HUES6 (cell line): Measurements from ENCODE around the gene ZGPAT.

Source experiments
- H3K27ac ChIP-seq: 2 replicates; pipeline ENCODE4 v1.7.0; 2013; ENCODE audit warnings: low read depth, mild to moderate bottlenecking, low read length, inconsistent platforms
- H3K27me3 ChIP-seq: 2 replicates; pipeline ENCODE4 v1.6.1; 2013; ENCODE audit warnings: low read length; ENCODE audit not compliant: control insufficient read depth, insufficient read depth
- H3K36me3 ChIP-seq: 2 replicates; pipeline ENCODE4 v1.6.1; 2013; ENCODE audit warnings: low read length; ENCODE audit not compliant: control insufficient read depth, insufficient read depth
- H3K4me1 ChIP-seq: 2 replicates; pipeline ENCODE4 v1.6.1; 2013; ENCODE audit warnings: low read length; ENCODE audit not compliant: control insufficient read depth, insufficient read depth
- H3K4me3 ChIP-seq: 2 replicates; pipeline ENCODE4 v1.5.1; 2013; ENCODE audit warnings: low read depth, low read length
- H3K9ac ChIP-seq: one replicate; pipeline ENCODE4 v1.6.1; 2013; ENCODE audit warnings: mild to moderate bottlenecking, low read length
- H3K9me3 ChIP-seq: 2 replicates; pipeline ENCODE4 v1.6.1; 2013; ENCODE audit warnings: low read depth, low read length; ENCODE audit not compliant: control insufficient read depth, insufficient read depth

The ZGPAT gene

GRCh38 chr20:63694584-63695423, 13.0 kb upstream of the ZGPAT start:
- H3K27ac ChIP-seq: no peak overlapping the region
- H3K9me3 ChIP-seq: no peaks in the 10 kb centered on the region
- peaks cover 29% of the 10 kb centered on the region for H3K4me1 ChIP-seq
- no peaks in the 10 kb centered on the region for H3K27me3 ChIP-seq
- H3K36me3 ChIP-seq: peaks cover 10% of the 10 kb centered on the region
- H3K4me3 ChIP-seq: no peak overlapping the region
- no peak overlapping the region for H3K9ac ChIP-seq

GRCh38 chr20:63695424-63696305, 12.2 kb upstream of the ZGPAT start:
- H3K27ac ChIP-seq: no peak overlapping the region
- no peaks in the 10 kb centered on the region for H3K9me3 ChIP-seq
- peaks cover 7% of the 10 kb centered on the region for H3K36me3 ChIP-seq
- H3K4me1 ChIP-seq: peaks cover 32% of the 10 kb centered on the region
- no peak overlapping the region for H3K9ac ChIP-seq
- no peaks in the 10 kb centered on the region for H3K27me3 ChIP-seq
- H3K4me3 ChIP-seq: peak overlapping the region; percentile 66; the same call in 1 of the 2 replicates

- Histone ChIP-seq H3K4me1 (peaks cover 32% of the 10 kb centered on the region), H3K36me3 (peaks cover 7% of the 10 kb centered on the region), H3K4me3 (peak overlapping the region; percentile 66), H3K27me3 (no peaks in the 10 kb centered on the region), H3K9ac (peak overlapping the region; percentile 56), H3K9me3 (no peaks in the 10 kb centered on the region), H3K27ac (no peak overlapping the region)
Measured at GRCh38 chr20:63696306-63696627, 11.6 kb upstream of the ZGPAT start.

GRCh38 chr20:63696628-63697356, 11.0 kb upstream of the ZGPAT start, which contains the start of gene TNFRSF6B:
Gene TNFRSF6B (plus strand): TSS chr20:63696652. CDS start chr20:63696768, 116 bp downstream.
- peak within 1 kb of the TSS; percentile 66 for H3K4me3 ChIP-seq
- no peaks in the 10 kb centered on the region for H3K27me3 ChIP-seq
- peaks cover 32% of the 10 kb centered on the region for H3K4me1 ChIP-seq
- H3K36me3 ChIP-seq: peaks cover 4% of the 10 kb centered on the region
- no peak within 1 kb of the TSS for H3K27ac ChIP-seq
- no peaks in the 10 kb centered on the region for H3K9me3 ChIP-seq
- peak within 1 kb of the TSS; percentile 56 for H3K9ac ChIP-seq

DNA sequence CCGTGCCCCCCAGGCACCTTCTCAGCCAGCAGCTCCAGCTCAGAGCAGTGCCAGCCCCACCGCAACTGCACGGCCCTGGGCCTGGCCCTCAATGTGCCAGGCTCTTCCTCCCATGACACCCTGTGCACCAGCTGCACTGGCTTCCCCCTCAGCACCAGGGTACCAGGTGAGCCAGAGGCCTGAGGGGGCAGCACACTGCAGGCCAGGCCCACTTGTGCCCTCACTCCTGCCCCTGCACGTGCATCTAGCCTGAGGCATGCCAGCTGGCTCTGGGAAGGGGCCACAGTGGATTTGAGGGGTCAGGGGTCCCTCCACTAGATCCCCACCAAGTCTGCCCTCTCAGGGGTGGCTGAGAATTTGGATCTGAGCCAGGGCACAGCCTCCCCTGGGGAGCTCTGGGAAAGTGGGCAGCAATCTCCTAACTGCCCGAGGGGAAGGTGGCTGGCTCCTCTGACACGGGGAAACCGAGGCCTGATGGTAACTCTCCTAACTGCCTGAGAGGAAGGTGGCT, 10.4 kb upstream of the ZGPAT start:
- Histone ChIP-seq H3K9ac (peak overlapping the region; percentile 56), H3K9me3 (no peaks in the 10 kb centered on the region), H3K4me1 (peaks cover 32% of the 10 kb centered on the region), H3K27ac (no peak overlapping the region), H3K36me3 (peaks cover 4% of the 10 kb centered on the region), H3K4me3 (peak overlapping the region; percentile 66), H3K27me3 (no peaks in the 10 kb centered on the region)

DNA sequence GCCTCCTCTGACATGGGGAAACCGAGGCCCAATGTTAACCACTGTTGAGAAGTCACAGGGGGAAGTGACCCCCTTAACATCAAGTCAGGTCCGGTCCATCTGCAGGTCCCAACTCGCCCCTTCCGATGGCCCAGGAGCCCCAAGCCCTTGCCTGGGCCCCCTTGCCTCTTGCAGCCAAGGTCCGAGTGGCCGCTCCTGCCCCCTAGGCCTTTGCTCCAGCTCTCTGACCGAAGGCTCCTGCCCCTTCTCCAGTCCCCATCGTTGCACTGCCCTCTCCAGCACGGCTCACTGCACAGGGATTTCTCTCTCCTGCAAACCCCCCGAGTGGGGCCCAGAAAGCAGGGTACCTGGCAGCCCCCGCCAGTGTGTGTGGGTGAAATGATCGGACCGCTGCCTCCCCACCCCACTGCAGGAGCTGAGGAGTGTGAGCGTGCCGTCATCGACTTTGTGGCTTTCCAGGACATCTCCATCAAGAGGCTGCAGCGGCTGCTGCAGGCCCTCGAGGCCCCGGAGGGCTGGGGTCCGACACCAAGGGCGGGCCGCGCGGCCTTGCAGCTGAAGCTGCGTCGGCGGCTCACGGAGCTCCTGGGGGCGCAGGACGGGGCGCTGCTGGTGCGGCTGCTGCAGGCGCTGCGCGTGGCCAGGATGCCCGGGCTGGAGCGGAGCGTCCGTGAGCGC, 9.8 kb upstream of the ZGPAT start:
- H3K36me3 ChIP-seq: peaks cover 4% of the 10 kb centered on the region
- H3K4me1 ChIP-seq: peaks cover 32% of the 10 kb centered on the region
- no peaks in the 10 kb centered on the region for H3K27me3 ChIP-seq
- no peaks in the 10 kb centered on the region for H3K9me3 ChIP-seq
- no peak overlapping the region for H3K4me3 ChIP-seq
- no peak overlapping the region for H3K27ac ChIP-seq
- H3K9ac ChIP-seq: no peak overlapping the region

DNA sequence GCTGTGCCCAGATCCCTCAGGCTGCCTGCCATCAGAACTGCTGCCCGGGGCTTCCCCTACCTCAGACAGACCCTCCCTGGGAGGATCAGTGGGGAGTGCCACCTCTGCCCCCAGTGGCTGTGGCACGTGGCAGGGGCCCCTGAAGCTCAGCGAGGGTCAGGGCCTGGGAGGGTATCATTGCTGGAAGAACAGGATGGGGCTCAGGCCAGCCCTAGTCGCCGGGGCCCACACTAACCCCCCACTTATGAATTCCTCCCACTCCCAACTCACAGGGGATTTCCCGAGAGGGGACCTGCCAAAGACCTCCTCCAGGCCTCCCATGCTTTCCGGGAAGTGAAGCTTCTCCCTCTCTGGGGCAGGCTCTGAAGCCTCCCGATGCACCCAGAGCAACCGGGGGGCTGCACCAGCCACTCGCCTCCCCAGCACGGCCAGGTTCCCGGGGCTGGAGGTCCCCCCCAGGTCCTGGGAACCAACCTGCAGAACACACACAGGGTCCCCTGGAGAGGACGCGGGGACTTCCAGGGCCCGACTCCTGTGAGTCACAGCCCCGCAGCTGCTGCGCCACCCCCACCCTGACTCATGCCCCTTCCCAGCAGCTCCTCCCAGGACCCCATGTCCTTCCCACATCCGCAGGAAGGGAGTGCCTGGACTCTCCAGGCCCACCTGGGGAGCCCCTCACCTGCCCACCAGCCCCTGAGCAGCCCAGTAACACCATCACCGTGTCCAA, 8.9 kb upstream of the ZGPAT start:
- Histone ChIP-seq H3K4me3 (no peak overlapping the region), H3K9me3 (no peaks in the 10 kb centered on the region), H3K4me1 (peaks cover 32% of the 10 kb centered on the region), H3K27me3 (no peaks in the 10 kb centered on the region), H3K36me3 (peaks cover 7% of the 10 kb centered on the region; the same call in 1 of the 2 replicates), H3K27ac (peak overlapping the region; percentile 68; the same call in 1 of the 2 replicates), H3K9ac (peak overlapping the region; percentile 25)

DNA sequence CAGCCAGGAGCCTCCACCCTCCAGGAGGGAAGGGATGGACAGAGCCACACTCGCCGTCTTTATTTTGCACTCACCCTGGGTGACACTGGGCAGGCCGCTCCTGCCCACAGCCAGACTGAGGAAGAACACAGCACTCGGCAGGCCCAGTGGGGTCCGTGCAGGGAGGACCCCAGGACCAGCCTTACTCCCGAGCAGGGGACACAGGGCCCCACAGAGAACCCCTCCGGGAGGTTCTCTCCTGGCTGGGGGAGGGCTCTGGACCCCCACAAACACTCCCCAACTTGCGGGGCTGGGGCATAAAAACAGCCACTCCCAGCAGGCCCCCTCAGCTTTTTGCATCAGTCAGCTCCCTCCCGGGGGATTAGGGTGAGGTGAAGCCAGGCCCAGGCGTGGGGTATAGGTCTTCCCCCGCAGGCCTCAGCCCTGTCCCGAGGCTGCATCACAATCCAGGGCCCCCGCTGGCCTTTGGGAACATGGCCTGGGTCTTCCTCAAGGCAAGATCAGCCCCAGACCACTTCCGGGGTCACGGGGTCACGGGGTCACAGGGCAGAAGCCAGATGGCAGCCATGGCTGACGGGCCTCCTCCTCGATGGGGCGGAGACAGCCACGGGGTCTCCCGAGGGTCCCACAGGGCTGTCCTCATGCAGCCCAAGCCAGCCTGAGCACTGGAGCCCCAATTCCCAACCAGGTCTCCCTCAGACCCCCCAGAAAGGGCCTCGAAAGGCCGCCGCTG, 8.2 kb upstream of the ZGPAT start:
- Histone ChIP-seq H3K9me3 (no peaks in the 10 kb centered on the region), H3K36me3 (peaks cover 10% of the 10 kb centered on the region), H3K4me3 (no peak overlapping the region), H3K27me3 (no peaks in the 10 kb centered on the region), H3K4me1 (peaks cover 32% of the 10 kb centered on the region), H3K27ac (0 out of 2 replicates have a peak overlapping the region, but pooled peaks have one; percentile 57), H3K9ac (peak overlapping the region; percentile 25)

DNA sequence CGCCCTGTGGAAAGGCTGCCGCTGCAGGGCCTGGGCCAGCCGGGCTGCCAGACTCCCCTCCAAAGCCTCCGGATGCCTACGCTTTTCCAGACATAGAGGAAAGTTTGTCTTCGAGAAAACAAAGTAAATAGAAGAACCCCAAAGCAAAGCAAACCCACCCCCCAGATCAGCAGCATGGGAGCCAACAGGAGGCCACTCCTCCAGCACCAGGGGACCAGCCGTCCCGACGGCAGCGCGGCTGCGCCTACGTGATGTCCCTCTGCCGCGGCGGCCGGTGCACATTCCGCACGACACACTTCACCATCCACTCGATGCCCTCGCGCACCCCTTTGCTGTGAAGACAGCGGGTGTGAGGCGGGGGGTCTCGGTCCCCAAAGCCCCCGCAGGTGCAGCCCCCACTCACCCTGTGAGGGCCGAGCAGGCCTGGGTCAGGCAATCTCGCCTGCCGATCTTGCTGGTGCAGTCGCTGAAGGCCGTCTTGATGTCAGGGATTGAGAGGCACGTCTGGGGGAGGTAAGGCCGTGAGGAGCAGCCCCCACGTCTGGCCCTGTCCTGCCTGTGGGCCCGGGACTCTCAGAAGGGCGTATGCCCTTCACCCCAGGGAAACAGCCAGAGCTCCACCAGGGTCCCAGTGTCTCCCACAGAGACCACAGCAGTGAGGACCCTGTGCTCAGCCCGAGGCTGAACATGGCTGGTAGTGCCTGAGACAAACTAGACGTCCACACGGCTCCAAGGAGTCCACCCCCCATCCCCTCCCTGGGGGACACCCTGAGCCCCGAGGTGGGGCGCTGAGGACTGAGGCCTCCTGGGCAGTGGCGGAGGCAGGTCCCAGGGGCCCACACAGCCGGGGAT, 7.4 kb upstream of the ZGPAT start:
- Histone ChIP-seq H3K36me3 (peaks cover 18% of the 10 kb centered on the region), H3K9me3 (no peaks in the 10 kb centered on the region), H3K27ac (no peak overlapping the region), H3K4me3 (no peak overlapping the region), H3K9ac (no peak overlapping the region), H3K4me1 (peaks cover 32% of the 10 kb centered on the region), H3K27me3 (no peaks in the 10 kb centered on the region)
